Gastroesophageal sphincter (tissue), 4 donors: Measurements from ENCODE around the gene ZDHHC21. TPM values are rescaled to one million over a fixed set of nuclear protein-coding genes. Genes with fewer than 3 reads are reported as not detected.

Source experiments
- ATAC-seq: fragments of 150-250 bp; one replicate; pipeline ENCODE4 v1.9.1; 2016; ENCODE audit warnings: mild to moderate bottlenecking, moderate library complexity
- H3K27ac ChIP-seq, 4 donors: fragments of 200-600 bp; sonication (generic) in 3 of 4; 1 replicate in 3 of 4; 2 replicates in 1 of 4; pipeline ENCODE4 v1.5.1; 2016 to 2019
- H3K27me3 ChIP-seq: fragments of 200-600 bp; sonication (generic); one replicate; pipeline ENCODE4 v1.5.1; 2019
- H3K36me3 ChIP-seq, 2 donors: fragments of 200-600 bp; sonication (generic); one replicate each; pipeline ENCODE4 v1.5.1; 2019; ENCODE audit warnings: control low read depth in 1 of 2
- H3K4me1 ChIP-seq, 3 donors: fragments of 200-600 bp; sonication (generic); 1 replicate in 2 of 3; 2 replicates in 1 of 3; pipeline ENCODE4 v1.5.1; 2016 to 2019; ENCODE audit warnings: control low read depth in 2 of 3
- H3K4me3 ChIP-seq, 2 donors: fragments of 200-600 bp; sonication (generic); one replicate each; pipeline ENCODE4 v1.5.1; 2019; ENCODE audit warnings: mild to moderate bottlenecking in 1 of 2, moderate library complexity in 1 of 2
- H3K9me3 ChIP-seq, 3 donors: fragments of 200-600 bp; sonication (generic); one replicate each; pipeline ENCODE4 v1.5.1; 2017 to 2019; ENCODE audit warnings: control low read depth in 2 of 3
- CTCF ChIP-seq, 4 experiments: fragments of 200-600 bp in 2 of 4; fragments of 450-650 bp in 2 of 4; sonication (generic) in 1 of 4; IDR thresholded peaks; one replicate each; pipeline ENCODE4 v1.5.1; 2017 to 2019; ENCODE audit warnings: antibody characterized with exemption in 4 of 4, mild to moderate bottlenecking in 2 of 4, moderate library complexity in 2 of 4
- EP300 ChIP-seq: sonication (generic); formaldehyde crosslinking; IDR thresholded peaks from one replicate; pipeline ENCODE4 v1.6.1; 2017; ENCODE audit warnings: antibody characterized with exemption, mild to moderate bottlenecking
- POLR2A ChIP-seq, 2 donors: fragments of 450-650 bp; IDR thresholded peaks; one replicate each; pipeline ENCODE4 v1.6.1; 2017; ENCODE audit warnings: antibody characterized with exemption in 2 of 2, mild to moderate bottlenecking in 2 of 2, moderate library complexity in 1 of 2
- POLR2AphosphoS5 ChIP-seq: sonication (generic); formaldehyde crosslinking; IDR thresholded peaks from one replicate; pipeline ENCODE4 v1.6.1; 2017; ENCODE audit warnings: antibody characterized with exemption
- WGBS, 2 donors: methylation state at CpG; one replicate each; pipeline ENCODE4 v1.1.5; 2018; ENCODE audit warnings: low coverage in 1 of 2; 5-methylcytosine and 5-hydroxymethylcytosine counted together
- total RNA-seq, 4 donors: library from RNA; depleted of rRNA; stranded (reverse); fragments of >200 nt; gene quantifications; one replicate each; pipeline ENCODE4 v1.1.0, GENCODE V29; 2016

ZDHHC21 gene
- total RNA-seq, 4 donors from 2014 or later = 7.8 to 15.1 (median 10.8) TPM

GRCh38 chr9:14640967-14641366 lies 52.3 kb downstream of the ZDHHC21 start:
- no peaks in the 10 kb centered on the region for H3K9me3 ChIP-seq
- TF ChIP-seq EP300 = no peak
- TF ChIP-seq CTCF (IDR thresholded peaks at IDR 0.05) = no peak
- no peak for TF ChIP-seq POLR2AphosphoS5
- no peak for TF ChIP-seq POLR2A (IDR thresholded peaks at IDR 0.05)

GRCh38 chr9:14640294-14640693 lies 52.9 kb downstream of the ZDHHC21 start:
- TF ChIP-seq EP300 = no peak
- no peak for TF ChIP-seq CTCF (IDR thresholded peaks at IDR 0.05)
- TF ChIP-seq POLR2A (IDR thresholded peaks at IDR 0.05) = no peak
- no peak for TF ChIP-seq POLR2AphosphoS5
- H3K4me3 ChIP-seq = no peak overlapping the region
- no peak for ATAC-seq
- H3K9me3 ChIP-seq = no peaks in the 10 kb centered on the region
- no peaks in the 10 kb centered on the region for H3K27me3 ChIP-seq
- no peaks in the 10 kb centered on the region for H3K4me1 ChIP-seq
- no peak overlapping the region for H3K27ac ChIP-seq
- H3K36me3 ChIP-seq = peaks cover 0 to 19% of the 10 kb centered on the region in 2 donors
- 72 to 79% methylated on average over 2 of the region's 2 CpGs for WGBS, 2 donors

More at GRCh38 chr9:14640967-14641366, 52.3 kb downstream of the ZDHHC21 start:
- ATAC-seq = no peak
- H3K4me1 ChIP-seq = no peaks in the 10 kb centered on the region
- no peak overlapping the region for H3K4me3 ChIP-seq
- no peaks in the 10 kb centered on the region for H3K27me3 ChIP-seq
- 54 to 94% methylated on average over 1 of the region's 1 CpG for WGBS, 2 donors
- no peak overlapping the region for H3K27ac ChIP-seq
- H3K36me3 ChIP-seq = peaks cover 0 to 14% of the 10 kb centered on the region in 2 donors

- peaks cover 0 to 48% of the 10 kb centered on the region in 2 donors for H3K36me3 ChIP-seq
- no peak for ATAC-seq
Observed at GRCh38 chr9:14633906-14634565, 59.2 kb downstream of the ZDHHC21 start.

GRCh38 chr9:14633148-14633547 lies 60.1 kb downstream of the ZDHHC21 start:
- Histone ChIP-seq H3K4me3 (no peak overlapping the region), H3K27me3 (no peaks in the 10 kb centered on the region), H3K36me3 (peaks cover 0 to 46% of the 10 kb centered on the region in 2 donors), H3K4me1 (no peaks in the 10 kb centered on the region), H3K9me3 (peaks cover 0 to 9% (median 0%) of the 10 kb centered on the region in 3 donors), H3K27ac (no peak overlapping the region)
- WGBS, 2 donors = 100% methylated on average over 1 of the region's 3 CpGs
- TF ChIP-seq POLR2A (IDR thresholded peaks at IDR 0.05) = no peak
- no peak for TF ChIP-seq EP300
- TF ChIP-seq CTCF (IDR thresholded peaks at IDR 0.05) = no peak
- TF ChIP-seq POLR2AphosphoS5 = no peak
- no peak for ATAC-seq

More at GRCh38 chr9:14633906-14634565, 59.2 kb downstream of the ZDHHC21 start:
- Histone ChIP-seq H3K4me3 (no peak overlapping the region), H3K27ac (no peak overlapping the region), H3K4me1 (no peaks in the 10 kb centered on the region), H3K9me3 (peaks cover 0 to 9% (median 0%) of the 10 kb centered on the region in 3 donors), H3K27me3 (no peaks in the 10 kb centered on the region)
- 100% methylated on average over 3 of the region's 7 CpGs; no CpG with 5 or more reads in 1 of the 2 donors for WGBS, 2 donors
- TF ChIP-seq POLR2AphosphoS5 (no peak), EP300 (no peak), POLR2A (IDR thresholded peaks at IDR 0.05) (no peak), CTCF (IDR thresholded peaks at IDR 0.05) (no peak)

GRCh38 chr9:14627513-14627912 lies 65.7 kb downstream of the ZDHHC21 start:
- 40 to 56% methylated on average over 1 of the region's 1 CpG for WGBS, 2 donors
- no peak for ATAC-seq

More at GRCh38 chr9:14627513-14627912, 65.7 kb downstream of the ZDHHC21 start:
- Histone ChIP-seq H3K9me3 (peaks cover 0 to 9% (median 0%) of the 10 kb centered on the region in 3 donors), H3K27ac (no peak overlapping the region), H3K36me3 (peaks cover 0 to 28% of the 10 kb centered on the region in 2 donors), H3K4me1 (peaks cover 0 to 8% (median 0%) of the 10 kb centered on the region in 3 donors), H3K4me3 (no peak overlapping the region), H3K27me3 (no peaks in the 10 kb centered on the region)
- TF ChIP-seq EP300 (no peak), CTCF (IDR thresholded peaks at IDR 0.05) (no peak), POLR2A (IDR thresholded peaks at IDR 0.05) (no peak), POLR2AphosphoS5 (no peak)
